HEK293T (cell line): ENCODE measurements around the gene SLC26A4.

ENCODE experiments used
- FOXM1 ChIP-seq: fragments of 450-650 bp; IDR thresholded peaks from 2 replicates; pipeline ENCODE4 v1.6.1; 2017; ENCODE audit warnings: mild to moderate bottlenecking, borderline replicate concordance
- HDGF ChIP-seq: fragments of 450-650 bp; IDR thresholded peaks from 2 replicates; pipeline ENCODE4 v1.6.1; 2017; ENCODE audit warnings: antibody characterized with exemption, borderline replicate concordance

DNA sequence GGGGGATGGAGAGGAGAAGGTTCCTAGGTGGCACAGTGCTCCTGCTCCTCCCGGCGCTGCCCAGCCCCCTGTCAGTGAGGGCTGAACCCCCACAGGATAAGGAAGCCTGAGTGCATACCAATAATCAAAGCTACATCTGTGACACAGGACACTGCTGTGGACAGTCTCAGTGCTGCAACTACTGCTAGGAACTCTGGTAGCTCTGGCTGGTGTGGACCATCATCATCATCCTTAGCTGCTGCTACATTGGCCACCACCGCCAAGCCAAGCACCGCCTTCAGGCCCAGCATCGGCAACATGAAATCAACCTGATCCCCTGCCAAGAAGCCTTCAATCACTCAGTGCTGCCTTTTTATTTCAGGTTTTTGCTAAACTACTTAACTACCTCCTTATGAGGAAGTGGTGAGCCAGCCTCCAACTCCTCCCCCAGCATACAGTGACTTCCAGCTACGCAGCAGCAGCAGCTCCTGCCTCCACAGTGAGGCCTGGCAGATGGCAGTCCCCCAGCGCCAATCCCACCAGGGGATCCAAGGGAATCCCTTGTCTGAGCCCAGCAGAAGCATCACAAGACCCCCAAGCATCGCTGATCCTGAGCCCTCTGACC is 32.1 kb upstream of the SLC26A4 start:
- TF ChIP-seq HDGF: no peak
- no peak for TF ChIP-seq FOXM1
